HG02943 (cell line): Measurements from ENCODE around the gene CSRNP3.

Experiments
- ATAC-seq: cut with Tn5 transposase; IDR thresholded peaks from one replicate; pipeline ENCODE4 v1.9.1; 2021; ENCODE audit warnings: mild to moderate bottlenecking, low read depth, moderate library complexity; ENCODE audit not compliant: unreplicated experiment

The CSRNP3 gene

GRCh38 chr2:165470361-165470760 is 863 bp downstream of the CSRNP3 start:
- ATAC-seq: no peak

- ATAC-seq: no peak
These were observed 2.0 kb downstream of the CSRNP3 start for GRCh38 chr2:165471349-165471950.

GRCh38 chr2:165472922-165473321 is 3.4 kb downstream of the CSRNP3 start:
- no peak for ATAC-seq

- ATAC-seq: no peak
These were observed 5.2 kb downstream of the CSRNP3 start for GRCh38 chr2:165474619-165475276.

GRCh38 chr2:165475277-165476004 is 5.9 kb downstream of the CSRNP3 start:
- no peak for ATAC-seq

- ATAC-seq: no peak
These were observed 10.4 kb downstream of the CSRNP3 start for GRCh38 chr2:165479856-165480255.

GRCh38 chr2:165494573-165494972 is 25.1 kb downstream of the CSRNP3 start:
- ATAC-seq: no peak

GRCh38 chr2:165497659-165498317 is 28.3 kb downstream of the CSRNP3 start:
- no peak for ATAC-seq

GRCh38 chr2:165499131-165499530 is 29.6 kb downstream of the CSRNP3 start:
- no peak for ATAC-seq

- ATAC-seq: no peak
These were observed 30.5 kb downstream of the CSRNP3 start for GRCh38 chr2:165500001-165500400.

- no peak for ATAC-seq
These were observed 31.3 kb downstream of the CSRNP3 start for GRCh38 chr2:165500816-165501215.

- ATAC-seq: no peak
These were observed 36.0 kb downstream of the CSRNP3 start for GRCh38 chr2:165505514-165505913.

- ATAC-seq: no peak
These were observed 39.4 kb downstream of the CSRNP3 start for GRCh38 chr2:165508927-165509326.

- no peak for ATAC-seq
These were observed 44.0 kb downstream of the CSRNP3 start for GRCh38 chr2:165513479-165513878.

GRCh38 chr2:165518611-165519010 is 49.1 kb downstream of the CSRNP3 start:
- no peak for ATAC-seq

GRCh38 chr2:165522719-165523118 is 53.2 kb downstream of the CSRNP3 start:
- ATAC-seq: no peak

GRCh38 chr2:165524720-165525119 is 55.2 kb downstream of the CSRNP3 start:
- no peak for ATAC-seq

- ATAC-seq: no peak
These were observed 59.2 kb downstream of the CSRNP3 start for GRCh38 chr2:165528691-165529090.

GRCh38 chr2:165529130-165529529 is 59.6 kb downstream of the CSRNP3 start:
- ATAC-seq: no peak

- ATAC-seq: no peak
These were observed 63.8 kb downstream of the CSRNP3 start for GRCh38 chr2:165533331-165533730.

GRCh38 chr2:165535471-165535870 is 66.0 kb downstream of the CSRNP3 start:
- ATAC-seq: no peak
